ENCODE results near the gene GTSE1.

DNA sequence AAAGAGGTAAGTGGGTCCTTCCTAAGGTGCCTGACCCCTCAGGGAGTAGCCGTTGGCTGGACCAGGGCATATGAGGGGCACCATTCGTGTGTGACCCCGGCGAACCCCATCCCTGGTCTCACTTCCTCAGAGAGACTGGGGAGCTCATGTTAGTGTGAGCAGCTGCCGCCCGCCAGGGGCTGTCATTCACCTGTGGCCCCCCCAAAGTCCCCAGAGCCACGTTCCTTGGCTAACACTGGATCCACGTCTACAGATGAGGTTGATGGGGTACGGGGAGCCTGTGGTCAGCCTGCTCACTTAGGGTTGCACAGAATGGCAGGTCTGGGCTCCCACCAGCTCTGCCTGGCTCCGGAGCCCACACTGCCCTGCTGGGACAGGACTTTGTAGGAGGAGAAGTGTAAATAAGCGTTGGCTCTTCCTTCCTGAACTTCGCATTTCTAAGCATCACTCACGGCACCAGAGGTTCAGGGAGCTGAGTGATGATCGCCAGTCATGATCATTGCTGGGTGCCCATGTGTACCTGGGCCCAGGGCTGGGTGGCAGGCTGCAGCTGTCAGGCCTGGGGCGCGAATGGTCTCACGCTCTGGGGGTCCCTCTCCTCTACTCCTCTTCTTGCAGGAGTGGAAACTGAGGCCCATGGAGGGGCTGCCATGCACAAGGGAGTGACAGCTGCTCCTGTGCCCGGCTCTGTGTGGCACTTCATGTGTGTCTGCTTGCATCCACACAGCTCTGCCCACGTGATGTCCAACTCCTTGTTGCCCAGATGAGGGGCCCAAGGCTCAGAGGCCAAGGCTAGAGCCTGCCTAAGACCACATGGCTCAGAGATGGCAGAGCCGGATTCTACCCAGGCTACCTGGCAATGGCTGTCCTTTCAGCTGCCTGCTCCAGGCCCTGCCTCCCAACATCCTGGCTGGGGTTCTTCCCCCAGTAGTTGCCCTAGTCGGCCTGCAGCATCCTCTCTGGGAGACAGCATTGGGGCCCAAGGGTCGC is 17.7 kb upstream of the GTSE1 start:
- TF ChIP-seq, protein P1, sequence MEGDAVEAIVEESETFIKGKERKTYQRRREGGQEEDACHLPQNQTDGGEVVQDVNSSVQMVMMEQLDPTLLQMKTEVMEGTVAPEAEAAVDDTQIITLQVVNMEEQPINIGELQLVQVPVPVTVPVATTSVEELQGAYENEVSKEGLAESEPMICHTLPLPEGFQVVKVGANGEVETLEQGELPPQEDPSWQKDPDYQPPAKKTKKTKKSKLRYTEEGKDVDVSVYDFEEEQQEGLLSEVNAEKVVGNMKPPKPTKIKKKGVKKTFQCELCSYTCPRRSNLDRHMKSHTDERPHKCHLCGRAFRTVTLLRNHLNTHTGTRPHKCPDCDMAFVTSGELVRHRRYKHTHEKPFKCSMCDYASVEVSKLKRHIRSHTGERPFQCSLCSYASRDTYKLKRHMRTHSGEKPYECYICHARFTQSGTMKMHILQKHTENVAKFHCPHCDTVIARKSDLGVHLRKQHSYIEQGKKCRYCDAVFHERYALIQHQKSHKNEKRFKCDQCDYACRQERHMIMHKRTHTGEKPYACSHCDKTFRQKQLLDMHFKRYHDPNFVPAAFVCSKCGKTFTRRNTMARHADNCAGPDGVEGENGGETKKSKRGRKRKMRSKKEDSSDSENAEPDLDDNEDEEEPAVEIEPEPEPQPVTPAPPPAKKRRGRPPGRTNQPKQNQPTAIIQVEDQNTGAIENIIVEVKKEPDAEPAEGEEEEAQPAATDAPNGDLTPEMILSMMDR (conservative IDR thresholded peaks at IDR 0.05 in 1 of 2, IDR thresholded peaks at IDR 0.05 in 1 of 2; ENCODE audit: low read depth in 1 of 2, low read length in 2 of 2): no peak
- TF ChIP-seq EZH2 (IDR thresholded peaks at IDR 0.05; ENCODE audit: low read length, missing control alignments): no peak

Measured in fibroblast of lung (primary cell).